ENCODE results near the gene STX8.

STX8 gene

DNA sequence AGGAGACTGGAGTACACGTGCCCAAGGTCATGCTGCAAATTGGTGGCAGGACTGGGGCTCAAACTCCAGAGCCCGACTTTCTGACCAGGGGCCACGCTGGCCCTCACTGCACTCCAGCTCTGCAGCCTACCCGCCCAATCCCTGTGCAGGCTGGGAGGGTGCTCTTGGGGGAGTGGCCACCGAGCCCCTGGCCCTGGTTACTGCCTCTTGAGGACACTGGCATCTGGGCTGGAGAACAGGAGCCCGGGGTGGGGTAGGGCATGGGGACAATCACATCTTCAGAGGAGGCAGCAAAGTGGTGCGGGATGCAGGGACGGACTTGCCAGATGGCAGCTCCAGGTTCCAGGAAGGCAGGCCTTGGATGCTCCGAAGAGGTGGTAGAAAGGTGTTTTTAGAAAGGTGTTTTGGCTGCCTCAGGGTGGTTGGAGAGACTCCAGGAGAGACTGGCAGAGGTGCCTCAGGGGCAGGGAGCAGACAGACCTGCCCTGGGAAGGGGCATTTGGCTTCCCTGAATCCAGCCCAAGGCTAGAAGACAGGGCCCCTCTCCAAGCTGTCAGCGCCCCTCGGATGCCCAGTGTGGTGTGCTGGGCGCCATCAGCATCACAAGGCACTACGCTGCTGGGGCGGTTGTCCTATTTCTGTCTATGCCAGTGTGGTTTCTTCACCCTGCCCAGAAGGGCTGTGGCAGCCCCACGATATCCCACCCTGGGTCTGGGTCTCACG is 333.7 kb downstream of the STX8 start:
- FAIRE-seq (no peak), DNase-seq (ENCODE audit: insufficient read length, low spot score) (no peak)
- no peak for TF ChIP-seq POLR2A (IDR thresholded peaks at IDR 0.05; ENCODE audit: low read depth, low read length)

DNA sequence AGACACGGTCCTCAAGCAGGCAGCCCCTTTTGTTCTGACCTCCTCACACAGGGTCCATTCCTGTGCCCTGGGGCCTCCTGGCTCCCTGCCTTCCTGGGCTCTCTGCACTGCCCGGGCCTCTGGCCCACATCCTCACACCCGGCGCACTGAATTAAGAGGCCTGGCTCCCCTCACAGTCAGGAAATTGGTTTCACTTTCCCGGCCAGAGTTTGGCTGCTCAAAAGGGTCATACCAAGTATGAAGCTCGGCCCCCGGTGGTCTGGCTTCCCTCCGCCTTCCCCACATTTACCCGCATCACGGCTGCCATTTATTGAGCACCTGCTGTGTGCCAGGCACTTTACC is 334.3 kb downstream of the STX8 start:
- DNase-seq (ENCODE audit: insufficient read length, low spot score), result no peak
- FAIRE-seq, result no peak
- no peak for TF ChIP-seq POLR2A (IDR thresholded peaks at IDR 0.05; ENCODE audit: low read depth, low read length)

DNA sequence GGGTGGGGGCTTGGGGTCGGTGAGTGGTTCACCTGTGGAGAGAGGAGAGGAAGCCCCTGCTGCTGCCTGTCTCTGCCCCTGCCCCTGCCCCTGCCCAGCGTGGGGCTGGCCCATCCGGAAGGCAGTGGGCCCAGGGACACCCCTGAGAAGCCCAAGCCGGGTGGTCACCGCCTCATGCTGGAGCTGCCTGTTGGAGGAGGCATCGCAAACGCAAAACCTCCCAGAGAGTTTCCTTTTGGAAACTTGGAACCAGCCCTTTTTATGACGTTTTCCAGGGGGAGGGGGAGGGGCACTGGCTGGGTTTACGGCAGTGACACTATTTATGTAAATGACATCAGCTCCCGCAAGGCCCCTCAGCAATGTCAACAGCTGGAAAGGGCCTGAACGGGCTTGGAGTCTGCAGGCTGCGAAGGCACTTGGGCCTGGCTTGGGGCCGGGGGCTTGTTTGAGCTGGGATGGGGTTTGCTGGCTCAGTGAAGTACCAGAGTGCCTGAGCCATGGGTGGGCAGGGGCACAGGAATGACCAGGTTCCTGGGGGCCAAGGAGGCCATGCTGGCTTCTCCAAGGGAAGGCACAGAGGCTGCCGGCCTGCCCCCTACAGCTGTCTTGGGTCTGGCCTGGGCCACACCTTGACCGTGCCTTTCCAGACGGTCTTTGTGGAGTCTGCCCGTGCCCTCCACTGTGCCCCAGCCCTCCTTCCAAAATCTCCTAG is 334.8 kb downstream of the STX8 start:
- no peak for TF ChIP-seq POLR2A (IDR thresholded peaks at IDR 0.05; ENCODE audit: low read depth, low read length)
- no peak for DNase-seq (ENCODE audit: insufficient read length, low spot score)
- FAIRE-seq, result no peak

DNA sequence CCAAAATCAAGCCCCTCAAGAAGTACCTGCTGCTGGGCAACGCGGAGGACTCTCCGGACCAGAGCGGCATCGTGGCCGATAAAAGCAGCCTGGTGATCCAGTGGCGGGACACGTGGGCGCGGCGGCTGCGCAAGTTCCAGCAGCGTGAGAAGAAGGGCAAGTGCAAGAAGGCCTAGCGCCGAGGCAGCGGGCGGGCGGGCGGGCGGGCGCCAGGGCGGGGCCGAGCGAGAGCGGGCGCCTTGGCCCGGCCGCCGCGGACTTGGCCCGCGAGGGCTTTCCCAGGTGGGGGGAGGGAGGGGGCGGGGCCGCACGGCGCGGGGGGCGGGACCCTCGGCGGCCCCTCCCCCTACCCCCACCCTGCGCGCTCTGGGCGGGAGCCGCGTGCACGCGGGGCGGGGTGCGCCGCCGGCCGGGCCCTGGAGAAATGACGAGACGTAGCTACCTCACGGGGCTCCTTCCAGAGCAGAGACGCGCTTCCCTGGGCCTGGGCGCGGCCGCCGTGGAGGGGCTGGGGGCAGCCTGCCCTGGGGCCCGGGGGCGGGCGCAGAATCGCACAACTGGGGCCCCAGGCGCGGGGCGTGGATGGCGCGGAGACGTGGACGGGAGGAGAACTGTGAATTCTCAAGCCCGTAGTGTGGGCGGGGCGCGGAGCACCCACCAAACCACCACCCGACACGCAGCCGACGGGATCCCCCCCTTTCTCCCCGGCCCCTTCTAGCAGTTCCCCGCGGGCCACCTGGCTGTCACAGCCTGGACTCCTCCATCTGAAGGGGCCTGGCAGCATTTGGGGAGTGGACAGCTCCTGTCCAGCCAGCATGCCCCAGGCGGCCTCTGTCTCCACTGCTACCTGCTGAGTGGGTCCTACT is 335.6 kb downstream of the STX8 start:
- no peak for TF ChIP-seq POLR2A (IDR thresholded peaks at IDR 0.05; ENCODE audit: low read depth, low read length)
- no peak for FAIRE-seq
- no peak for DNase-seq (ENCODE audit: insufficient read length, low spot score)

DNA sequence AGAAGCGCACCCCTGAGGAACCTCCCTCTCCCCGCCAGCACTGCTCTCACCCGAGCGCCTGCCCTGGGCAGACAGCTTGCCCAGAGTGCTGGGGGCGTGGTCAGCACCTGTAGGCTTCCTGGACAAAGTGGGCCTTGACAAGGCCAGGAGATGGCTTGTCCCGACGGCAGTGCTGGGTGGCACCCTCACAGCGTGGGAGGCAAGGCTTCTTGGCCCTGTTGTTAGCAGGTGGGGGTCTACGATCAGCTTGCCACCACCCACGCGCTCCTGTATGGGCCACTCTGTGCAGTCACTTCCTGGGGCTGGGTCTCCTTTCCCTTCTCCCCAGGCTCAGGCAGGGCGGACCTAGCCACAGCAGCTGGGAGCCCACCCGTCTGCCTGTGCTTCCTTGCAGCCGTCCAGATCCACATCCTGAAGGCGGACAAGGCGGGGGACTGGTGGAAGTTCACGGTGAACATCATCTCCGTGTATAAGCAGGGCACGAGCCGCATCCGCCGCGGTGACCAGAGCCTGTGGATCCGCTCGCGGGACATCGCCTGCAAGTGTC is 336.3 kb downstream of the STX8 start:
- FAIRE-seq (no peak), DNase-seq (ENCODE audit: insufficient read length, low spot score) (no peak)
- no peak for TF ChIP-seq POLR2A (IDR thresholded peaks at IDR 0.05; ENCODE audit: low read depth, low read length)

DNA sequence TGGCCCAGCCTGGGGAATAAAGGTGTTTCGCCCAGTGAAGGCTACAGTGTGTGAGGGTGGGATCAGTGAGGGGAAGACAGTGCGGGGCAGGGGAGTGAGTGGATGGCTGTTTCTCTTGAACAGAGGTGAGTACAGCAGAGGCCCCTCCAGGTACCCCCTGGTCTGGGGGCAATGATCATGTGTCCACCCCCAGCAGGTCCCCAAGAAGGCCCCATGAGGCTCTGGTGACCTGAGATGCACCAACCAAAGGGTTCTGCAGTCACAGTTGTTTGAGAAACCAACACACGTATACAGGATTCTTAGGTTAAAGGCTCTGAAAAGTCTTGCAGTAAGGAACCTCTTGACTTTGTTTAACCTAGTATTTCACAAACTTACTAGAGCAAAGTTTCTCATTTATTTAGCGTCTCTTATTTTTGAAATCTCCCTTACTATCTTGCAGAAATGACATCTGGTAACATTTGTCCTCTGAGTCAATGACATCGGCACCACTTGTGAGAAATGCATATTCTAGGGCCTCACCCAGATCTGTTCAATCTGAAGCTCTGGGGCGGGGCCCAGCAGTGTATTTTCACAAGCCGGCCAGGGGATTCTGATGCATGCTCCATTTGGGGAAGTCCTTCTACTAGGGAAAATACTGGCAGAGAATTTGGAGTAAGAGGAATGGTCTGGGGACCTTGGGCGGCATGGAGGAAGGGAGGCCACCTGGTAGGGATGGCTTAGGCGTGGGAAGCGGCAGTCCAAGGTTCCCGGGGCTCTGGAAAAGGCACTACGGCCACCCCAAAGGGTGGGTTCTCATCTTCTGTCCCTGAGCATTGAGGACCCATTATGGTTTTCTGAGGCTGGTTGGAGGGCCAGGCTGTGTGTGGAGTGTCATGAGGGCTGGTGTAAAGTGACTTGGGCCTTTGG is 337.0 kb downstream of the STX8 start:
- DNase-seq (ENCODE audit: insufficient read length, low spot score), result no peak
- no peak for FAIRE-seq

DNA sequence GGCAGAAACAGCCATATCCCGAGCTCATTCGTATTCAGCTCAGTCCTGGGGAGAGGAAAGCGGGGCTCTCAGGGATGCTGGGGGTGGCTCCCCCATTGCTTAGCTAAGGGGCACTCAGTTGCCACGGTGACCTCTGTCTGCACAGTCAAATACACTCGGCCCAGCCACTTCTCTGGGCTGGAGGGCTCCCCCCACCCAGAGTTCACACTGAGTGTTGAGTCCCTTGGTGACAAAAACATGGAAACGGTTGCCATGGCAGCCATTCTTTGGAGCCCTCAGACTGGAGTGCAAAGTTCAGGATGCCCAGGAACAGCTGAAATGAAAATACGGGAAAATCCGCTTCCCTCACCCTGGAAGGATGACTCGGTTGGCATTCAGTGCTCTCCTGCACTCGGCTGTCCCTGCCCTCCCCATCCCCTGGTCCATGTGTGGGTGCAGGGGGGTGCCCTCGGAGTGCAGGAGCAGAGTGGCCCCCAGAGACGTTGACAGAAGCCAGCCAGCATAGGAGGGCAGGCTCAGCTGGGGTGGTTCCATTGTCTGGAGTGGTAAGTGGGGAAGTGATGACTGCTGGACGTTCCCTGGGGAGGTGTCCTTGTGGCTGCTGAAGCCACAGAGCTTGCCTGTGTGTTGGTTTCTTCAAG is 337.8 kb downstream of the STX8 start:
- FAIRE-seq (no peak), DNase-seq (ENCODE audit: insufficient read length, low spot score) (no peak)

More for the DNA sequence above, 337.0 kb downstream of the STX8 start:
- TF ChIP-seq POLR2A (IDR thresholded peaks at IDR 0.05; ENCODE audit: low read depth, low read length), result no peak

DNA sequence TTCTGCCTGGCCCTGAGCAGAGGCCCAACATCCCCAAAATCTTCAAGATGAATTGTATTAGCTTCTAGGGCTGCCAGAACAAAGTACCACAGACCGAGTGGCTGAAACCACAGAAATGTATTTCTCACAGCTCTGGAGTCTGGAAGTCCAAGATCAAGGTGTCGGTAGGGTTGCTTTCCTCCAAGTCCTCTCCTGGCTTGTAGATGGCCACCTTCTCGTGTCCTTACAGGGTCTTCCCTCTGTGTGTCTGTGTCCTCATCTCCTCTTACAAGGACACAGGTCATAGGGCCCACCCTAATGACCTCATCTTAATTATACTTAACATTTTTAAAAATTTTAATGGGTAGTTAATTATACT is 338.6 kb downstream of the STX8 start:
- FAIRE-seq, result no peak
- no peak for TF ChIP-seq POLR2A (IDR thresholded peaks at IDR 0.05; ENCODE audit: low read depth, low read length)
- no peak for DNase-seq (ENCODE audit: insufficient read length, low spot score)

More for the DNA sequence above, 337.8 kb downstream of the STX8 start:
- no peak for TF ChIP-seq POLR2A (IDR thresholded peaks at IDR 0.05; ENCODE audit: low read depth, low read length)

DNA sequence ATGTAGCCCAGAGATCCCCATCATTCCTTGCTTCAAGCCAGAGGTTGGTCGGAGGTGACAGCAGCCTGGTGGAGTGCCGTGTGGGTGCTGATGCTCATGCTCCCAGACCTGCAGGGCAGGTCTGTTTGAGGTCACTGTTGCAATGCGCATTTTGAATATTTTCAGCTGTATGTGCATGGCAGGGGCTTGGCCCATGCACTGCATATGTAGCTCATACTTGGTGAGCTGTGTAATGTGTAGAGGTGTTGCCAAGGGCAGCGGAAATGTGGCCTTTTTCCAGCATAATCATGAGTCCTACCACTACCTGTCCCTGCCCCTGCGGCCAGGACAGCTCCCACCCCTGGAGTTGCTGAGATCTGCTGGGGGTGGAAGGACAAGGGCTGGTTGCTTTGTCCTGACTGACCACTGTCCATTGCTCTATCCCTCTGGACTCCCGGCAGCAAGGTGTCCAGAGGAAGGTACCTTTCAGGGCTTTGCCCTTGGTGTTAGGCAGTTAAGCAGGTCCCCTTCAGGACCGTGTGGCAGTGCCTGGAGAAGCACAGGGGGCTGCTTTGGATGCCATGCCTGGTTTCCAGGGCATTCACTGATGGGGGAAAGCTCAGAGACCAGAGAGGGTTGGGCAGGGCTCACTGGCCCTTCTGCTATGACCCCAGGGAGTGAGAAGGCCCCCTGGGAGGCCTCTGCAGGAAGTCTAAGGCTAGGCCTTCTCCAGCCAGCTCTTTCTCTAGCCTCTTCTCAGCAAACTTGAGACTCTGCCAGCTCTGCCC is 339.2 kb downstream of the STX8 start:
- DNase-seq (ENCODE audit: insufficient read length, low spot score) (no peak), FAIRE-seq (no peak)
- TF ChIP-seq POLR2A (IDR thresholded peaks at IDR 0.05; ENCODE audit: low read depth, low read length), result no peak

DNA sequence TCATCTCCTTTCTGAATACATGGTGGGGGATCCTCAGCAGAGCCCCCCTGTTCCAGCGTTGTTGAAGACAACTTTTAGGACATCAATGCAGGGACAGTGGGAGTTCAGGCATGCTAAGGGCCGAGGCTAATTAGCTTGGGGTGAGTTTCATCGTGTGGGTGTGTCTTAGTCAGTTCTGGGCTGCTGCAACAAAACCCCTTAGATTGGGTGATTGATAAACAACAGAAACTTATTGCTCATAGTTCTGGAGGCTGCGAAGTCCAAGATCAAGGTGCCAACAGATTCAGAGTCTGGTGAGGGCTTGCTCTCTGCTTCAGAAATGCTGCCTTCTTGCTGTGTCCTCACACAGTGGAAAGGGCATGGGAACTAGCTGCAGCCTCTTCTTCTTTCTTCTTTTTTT is 340.3 kb downstream of the STX8 start:
- DNase-seq (ENCODE audit: insufficient read length, low spot score) (no peak), FAIRE-seq (no peak)
- TF ChIP-seq POLR2A (IDR thresholded peaks at IDR 0.05; ENCODE audit: low read depth, low read length), result no peak

DNA sequence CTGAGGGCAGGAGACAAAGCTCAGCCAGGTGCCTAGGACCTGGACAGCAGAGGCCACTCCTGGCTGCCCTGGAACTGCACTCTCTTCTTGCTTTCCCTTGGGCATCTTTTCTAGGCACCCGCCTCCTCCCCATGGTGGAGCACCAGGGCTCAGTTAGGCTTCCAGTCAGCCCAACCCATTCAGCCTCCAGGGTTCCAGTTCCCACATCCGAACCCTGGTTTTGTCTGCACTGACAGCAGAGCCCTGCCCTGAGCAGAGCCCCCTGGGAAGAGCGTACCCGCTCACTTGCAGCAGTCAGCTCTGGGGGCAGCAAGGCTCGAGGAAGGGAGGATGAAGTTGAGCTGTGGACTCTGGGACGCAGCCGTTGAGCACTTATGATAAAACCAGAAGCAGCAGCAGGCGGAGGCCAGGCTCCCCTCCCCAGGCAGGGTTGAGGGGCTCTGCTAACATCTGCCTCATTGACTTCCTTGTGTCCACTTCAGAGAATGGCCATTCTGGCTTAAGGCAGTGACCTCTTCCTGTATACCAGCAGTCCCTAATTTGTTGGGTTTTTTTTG is 341.2 kb downstream of the STX8 start:
- TF ChIP-seq POLR2A (IDR thresholded peaks at IDR 0.05; ENCODE audit: low read depth, low read length), result no peak

DNA sequence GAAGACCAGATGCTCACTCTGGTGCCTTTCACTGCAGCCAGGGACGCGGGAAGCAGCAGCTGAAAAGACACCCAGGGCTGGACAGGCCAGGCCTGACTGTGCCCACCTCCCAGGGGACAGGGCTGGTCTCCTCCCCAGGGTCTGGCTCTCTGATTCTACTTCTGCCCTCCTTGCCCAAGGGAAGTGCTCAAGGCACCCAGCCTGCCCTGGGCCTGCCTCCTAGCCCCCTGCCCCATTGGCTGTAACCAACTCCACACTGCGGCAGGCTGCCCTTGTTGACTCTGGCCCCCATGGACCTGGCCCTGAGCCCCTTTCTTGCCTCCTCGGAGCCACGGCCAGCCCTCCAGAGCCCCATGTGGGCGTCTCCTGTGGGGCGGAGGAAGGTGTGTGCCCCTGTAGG is 341.9 kb downstream of the STX8 start:
- no peak for FAIRE-seq
- no peak for DNase-seq (ENCODE audit: insufficient read length, low spot score)
- TF ChIP-seq POLR2A (IDR thresholded peaks at IDR 0.05; ENCODE audit: low read depth, low read length), result no peak

More for the DNA sequence above, 341.2 kb downstream of the STX8 start:
- no peak for FAIRE-seq
- no peak for DNase-seq (ENCODE audit: insufficient read length, low spot score)
